ENCODE results near the gene ROBO2. TPM values are rescaled to one million over a fixed set of nuclear protein-coding genes. Genes with fewer than 3 reads are reported as not detected.

Gene ROBO2
- total RNA-seq, 1 donor from 2014 or later = 330 TPM

DNA sequence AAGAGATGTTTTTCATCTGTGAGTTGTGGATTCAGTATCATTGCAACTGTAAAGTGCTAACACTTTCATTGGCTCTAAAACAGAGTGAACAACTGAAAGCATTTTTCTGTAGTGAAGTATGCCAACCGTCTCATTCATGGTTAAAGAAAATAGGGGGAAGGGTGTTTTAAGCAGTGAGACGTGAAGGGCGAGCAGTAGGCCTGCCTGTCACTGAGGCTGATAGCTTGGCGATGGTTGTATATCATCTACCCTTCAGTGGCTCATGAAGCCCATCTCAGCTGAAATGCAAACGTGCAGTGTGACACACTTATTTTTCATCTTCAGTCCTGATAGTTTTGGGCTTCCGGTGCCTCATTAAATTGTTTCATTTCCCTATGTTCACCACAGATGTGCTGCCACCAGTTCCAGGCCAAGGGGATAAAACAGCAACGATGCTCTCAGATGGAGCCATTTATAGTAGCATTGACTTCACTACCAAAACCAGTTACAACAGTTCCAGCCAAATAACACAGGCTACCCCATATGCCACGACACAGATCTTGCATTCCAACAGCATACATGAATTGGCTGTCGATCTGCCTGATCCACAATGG, 562.0 kb downstream of the ROBO2 start:
- no peak overlapping the region for H3K4me3 Mint-ChIP-seq (ENCODE audit: unreplicated experiment)
- H3K36me3 Mint-ChIP-seq (ENCODE audit: unreplicated experiment) = peaks cover 11% of the 10 kb centered on the region
- TF ChIP-seq, protein P1, sequence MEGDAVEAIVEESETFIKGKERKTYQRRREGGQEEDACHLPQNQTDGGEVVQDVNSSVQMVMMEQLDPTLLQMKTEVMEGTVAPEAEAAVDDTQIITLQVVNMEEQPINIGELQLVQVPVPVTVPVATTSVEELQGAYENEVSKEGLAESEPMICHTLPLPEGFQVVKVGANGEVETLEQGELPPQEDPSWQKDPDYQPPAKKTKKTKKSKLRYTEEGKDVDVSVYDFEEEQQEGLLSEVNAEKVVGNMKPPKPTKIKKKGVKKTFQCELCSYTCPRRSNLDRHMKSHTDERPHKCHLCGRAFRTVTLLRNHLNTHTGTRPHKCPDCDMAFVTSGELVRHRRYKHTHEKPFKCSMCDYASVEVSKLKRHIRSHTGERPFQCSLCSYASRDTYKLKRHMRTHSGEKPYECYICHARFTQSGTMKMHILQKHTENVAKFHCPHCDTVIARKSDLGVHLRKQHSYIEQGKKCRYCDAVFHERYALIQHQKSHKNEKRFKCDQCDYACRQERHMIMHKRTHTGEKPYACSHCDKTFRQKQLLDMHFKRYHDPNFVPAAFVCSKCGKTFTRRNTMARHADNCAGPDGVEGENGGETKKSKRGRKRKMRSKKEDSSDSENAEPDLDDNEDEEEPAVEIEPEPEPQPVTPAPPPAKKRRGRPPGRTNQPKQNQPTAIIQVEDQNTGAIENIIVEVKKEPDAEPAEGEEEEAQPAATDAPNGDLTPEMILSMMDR (IDR thresholded peaks at IDR 0.05; ENCODE audit: partially characterized antibody, unreplicated experiment) = no peak
- H3K27ac Mint-ChIP-seq (ENCODE audit: unreplicated experiment) = no peak overlapping the region
- H3K4me1 Mint-ChIP-seq (ENCODE audit: low read depth, unreplicated experiment) = no peaks in the 10 kb centered on the region
- H3K9me3 Mint-ChIP-seq (ENCODE audit: unreplicated experiment) = no peaks in the 10 kb centered on the region
- no peaks in the 10 kb centered on the region for H3K27me3 Mint-ChIP-seq (ENCODE audit: unreplicated experiment)
- DNase-seq = no peak

DNA sequence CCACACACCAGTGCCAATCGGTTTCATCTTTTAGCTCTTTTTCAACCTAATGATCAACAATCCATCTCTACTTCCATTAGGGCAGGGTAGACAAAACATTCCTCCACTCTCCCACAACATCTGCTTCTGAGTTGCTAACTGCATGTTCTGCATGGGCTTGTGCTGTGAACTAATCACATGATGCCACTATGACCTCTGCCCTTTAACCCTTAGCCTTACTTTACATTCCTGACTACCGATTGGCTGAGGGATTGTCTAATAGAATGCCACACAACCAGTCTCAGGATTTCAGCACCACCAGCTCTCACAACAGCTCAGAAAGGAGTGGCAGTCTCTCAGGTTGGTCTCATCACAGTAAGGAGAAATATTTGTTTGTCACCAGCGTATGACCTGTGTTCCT, 562.8 kb downstream of the ROBO2 start:
- no peak overlapping the region for H3K4me3 Mint-ChIP-seq (ENCODE audit: unreplicated experiment)
- no peak for DNase-seq
- no peaks in the 10 kb centered on the region for H3K9me3 Mint-ChIP-seq (ENCODE audit: unreplicated experiment)
- H3K27me3 Mint-ChIP-seq (ENCODE audit: unreplicated experiment) = no peaks in the 10 kb centered on the region
- H3K36me3 Mint-ChIP-seq (ENCODE audit: unreplicated experiment) = peaks cover 11% of the 10 kb centered on the region
- H3K27ac Mint-ChIP-seq (ENCODE audit: unreplicated experiment) = no peak overlapping the region
- no peaks in the 10 kb centered on the region for H3K4me1 Mint-ChIP-seq (ENCODE audit: low read depth, unreplicated experiment)
- TF ChIP-seq, protein P1 (IDR thresholded peaks at IDR 0.05; ENCODE audit: partially characterized antibody, unreplicated experiment) = no peak

DNA sequence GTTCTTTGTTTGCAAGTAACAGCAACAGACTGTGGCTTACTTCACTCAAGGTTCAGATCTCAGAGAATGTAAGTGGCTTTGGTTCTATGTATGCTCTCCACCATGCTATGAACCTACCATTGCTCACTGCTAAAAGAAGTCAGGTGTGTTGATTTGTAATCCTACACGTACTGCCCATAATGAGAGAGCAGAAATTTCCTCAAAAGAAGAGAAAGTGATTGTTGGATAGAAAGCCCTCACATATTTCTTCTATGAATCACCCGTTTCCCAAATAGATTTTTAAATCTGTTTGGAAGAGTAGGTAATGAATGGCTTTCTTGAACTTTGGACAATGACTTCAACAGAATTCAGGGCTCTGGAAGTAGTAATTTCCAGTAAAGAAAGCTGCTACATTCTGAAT, 565.4 kb downstream of the ROBO2 start:
- H3K4me1 Mint-ChIP-seq (ENCODE audit: low read depth, unreplicated experiment) = no peaks in the 10 kb centered on the region
- no peak overlapping the region for H3K4me3 Mint-ChIP-seq (ENCODE audit: unreplicated experiment)
- TF ChIP-seq, protein P1 (IDR thresholded peaks at IDR 0.05; ENCODE audit: partially characterized antibody, unreplicated experiment) = no peak
- H3K9me3 Mint-ChIP-seq (ENCODE audit: unreplicated experiment) = no peaks in the 10 kb centered on the region
- H3K27me3 Mint-ChIP-seq (ENCODE audit: unreplicated experiment) = peaks cover 1% of the 10 kb centered on the region
- DNase-seq = no peak
- peaks cover 11% of the 10 kb centered on the region for H3K36me3 Mint-ChIP-seq (ENCODE audit: unreplicated experiment)
- no peak overlapping the region for H3K27ac Mint-ChIP-seq (ENCODE audit: unreplicated experiment)

DNA sequence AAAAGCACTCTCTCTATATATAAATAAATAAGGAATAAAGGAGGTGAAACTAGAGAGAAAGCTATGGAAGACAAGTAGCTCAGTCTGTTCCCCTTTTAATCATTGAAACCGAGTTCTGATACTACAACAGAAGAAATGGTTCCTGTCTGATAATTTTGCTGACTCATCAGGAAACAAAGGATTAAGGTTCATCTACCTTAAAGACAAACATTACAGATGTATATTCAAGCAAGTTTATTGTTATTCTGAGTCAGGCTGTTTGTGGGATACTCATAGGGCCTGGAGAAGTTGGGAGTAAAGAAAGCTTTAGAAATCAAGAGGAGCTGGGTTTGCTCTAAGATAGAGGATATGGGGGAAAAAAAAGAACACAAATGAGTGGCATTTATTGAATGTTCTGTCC, 566.0 kb downstream of the ROBO2 start:
- H3K4me3 Mint-ChIP-seq (ENCODE audit: unreplicated experiment) = no peak overlapping the region
- peaks cover 1% of the 10 kb centered on the region for H3K27me3 Mint-ChIP-seq (ENCODE audit: unreplicated experiment)
- TF ChIP-seq, protein P1 (IDR thresholded peaks at IDR 0.05; ENCODE audit: partially characterized antibody, unreplicated experiment) = no peak
- H3K9me3 Mint-ChIP-seq (ENCODE audit: unreplicated experiment) = no peaks in the 10 kb centered on the region
- no peak for DNase-seq
- H3K36me3 Mint-ChIP-seq (ENCODE audit: unreplicated experiment) = peaks cover 11% of the 10 kb centered on the region
- H3K4me1 Mint-ChIP-seq (ENCODE audit: low read depth, unreplicated experiment) = no peaks in the 10 kb centered on the region
- no peak overlapping the region for H3K27ac Mint-ChIP-seq (ENCODE audit: unreplicated experiment)

DNA sequence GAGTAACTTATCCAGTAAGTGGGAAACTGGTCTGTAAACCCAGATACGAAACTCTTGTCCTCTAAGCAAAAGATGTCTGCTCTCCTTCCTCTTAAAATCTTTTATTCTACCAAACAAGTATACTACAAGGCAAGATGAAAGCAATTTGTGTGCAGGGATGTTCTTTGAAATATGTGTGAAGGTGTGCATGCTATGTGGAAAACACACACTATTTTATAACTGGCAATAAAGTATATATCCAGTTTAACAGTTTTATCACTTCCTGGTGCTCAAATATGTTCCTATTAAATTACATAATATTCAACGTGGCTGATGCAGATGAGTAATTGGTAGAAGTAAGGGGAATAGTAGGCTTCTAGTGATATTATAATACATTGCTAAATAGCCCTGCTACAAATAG, 566.5 kb downstream of the ROBO2 start:
- no peaks in the 10 kb centered on the region for H3K9me3 Mint-ChIP-seq (ENCODE audit: unreplicated experiment)

More for the DNA sequence above, 566.5 kb downstream of the ROBO2 start:
- Mint-ChIP-seq H3K36me3 (ENCODE audit: unreplicated experiment) (peaks cover 11% of the 10 kb centered on the region), H3K27me3 (ENCODE audit: unreplicated experiment) (peaks cover 1% of the 10 kb centered on the region), H3K27ac (ENCODE audit: unreplicated experiment) (no peak overlapping the region), H3K4me3 (ENCODE audit: unreplicated experiment) (no peak overlapping the region), H3K4me1 (ENCODE audit: low read depth, unreplicated experiment) (no peaks in the 10 kb centered on the region)
- TF ChIP-seq, protein P1 (IDR thresholded peaks at IDR 0.05; ENCODE audit: partially characterized antibody, unreplicated experiment) = no peak
- DNase-seq = no peak
